GM18858 (cell line): ENCODE results near the gene ZNF391.
"Not testable (repeated sequence)": the region's sequence is repeated elsewhere in the genome, so short reads cannot be mapped to it uniquely, and the experiment has no call there.

Experiments used
- ATAC-seq: cut with Tn5 transposase; IDR thresholded peaks from one replicate; pipeline ENCODE4 v1.9.1; 2021; ENCODE audit not compliant: unreplicated experiment

The ZNF391 gene

GRCh38 chr6:27422651-27423332 lies 34.2 kb downstream of the ZNF391 start:
- no peak for ATAC-seq

- not testable (repeated sequence) for ATAC-seq
Measured at GRCh38 chr6:27424851-27425250, 36.3 kb downstream of the ZNF391 start.

GRCh38 chr6:27426045-27426620 lies 37.6 kb downstream of the ZNF391 start:
- no peak for ATAC-seq

- no peak for ATAC-seq
Measured at GRCh38 chr6:27428502-27428901, 39.9 kb downstream of the ZNF391 start.

GRCh38 chr6:27428966-27429365 lies 40.4 kb downstream of the ZNF391 start:
- no peak for ATAC-seq

GRCh38 chr6:27433714-27434113 lies 45.2 kb downstream of the ZNF391 start:
- no peak for ATAC-seq

- ATAC-seq = no peak
Measured at GRCh38 chr6:27439371-27439770, 50.8 kb downstream of the ZNF391 start.

- ATAC-seq = no peak
Measured at GRCh38 chr6:27441001-27441400, 52.4 kb downstream of the ZNF391 start.

GRCh38 chr6:27442932-27443331 lies 54.4 kb downstream of the ZNF391 start:
- no peak for ATAC-seq

GRCh38 chr6:27448456-27448855 lies 59.9 kb downstream of the ZNF391 start:
- no peak for ATAC-seq

GRCh38 chr6:27451660-27452390 lies 63.3 kb downstream of the ZNF391 start:
- no peak for ATAC-seq

GRCh38 chr6:27452496-27452897 lies 63.9 kb downstream of the ZNF391 start:
- no peak for ATAC-seq
